Measurements from ENCODE around the gene PKMYT1. TPM values are rescaled to one million over a fixed set of nuclear protein-coding genes. Genes with fewer than 3 reads are reported as not detected.
A peak's percentile ranks its signal among the peaks of the same experiment; 100 is the strongest.

PKMYT1 gene
- total and polyA plus RNA-seq, 2 experiments from 2014 or later: 28.1 to 30.6 TPM

GRCh38 chr16:2927010-2927646, 53.1 kb downstream of the PKMYT1 start:
- Histone ChIP-seq H3K27me3 (no peaks in the 10 kb centered on the region), H3K27ac (no peak overlapping the region), H3K9me3 (ENCODE audit: low read depth) (no peaks in the 10 kb centered on the region), H3K4me3 (no peak overlapping the region), H3K4me1 (ENCODE audit: low read depth) (no peaks in the 10 kb centered on the region), H3K36me3 (no peaks in the 10 kb centered on the region)
- DNase-seq (ENCODE audit: low read depth in 1 of 2, low spot score in 1 of 2): peak; percentile 90 to 91
- TF ChIP-seq, protein P1, sequence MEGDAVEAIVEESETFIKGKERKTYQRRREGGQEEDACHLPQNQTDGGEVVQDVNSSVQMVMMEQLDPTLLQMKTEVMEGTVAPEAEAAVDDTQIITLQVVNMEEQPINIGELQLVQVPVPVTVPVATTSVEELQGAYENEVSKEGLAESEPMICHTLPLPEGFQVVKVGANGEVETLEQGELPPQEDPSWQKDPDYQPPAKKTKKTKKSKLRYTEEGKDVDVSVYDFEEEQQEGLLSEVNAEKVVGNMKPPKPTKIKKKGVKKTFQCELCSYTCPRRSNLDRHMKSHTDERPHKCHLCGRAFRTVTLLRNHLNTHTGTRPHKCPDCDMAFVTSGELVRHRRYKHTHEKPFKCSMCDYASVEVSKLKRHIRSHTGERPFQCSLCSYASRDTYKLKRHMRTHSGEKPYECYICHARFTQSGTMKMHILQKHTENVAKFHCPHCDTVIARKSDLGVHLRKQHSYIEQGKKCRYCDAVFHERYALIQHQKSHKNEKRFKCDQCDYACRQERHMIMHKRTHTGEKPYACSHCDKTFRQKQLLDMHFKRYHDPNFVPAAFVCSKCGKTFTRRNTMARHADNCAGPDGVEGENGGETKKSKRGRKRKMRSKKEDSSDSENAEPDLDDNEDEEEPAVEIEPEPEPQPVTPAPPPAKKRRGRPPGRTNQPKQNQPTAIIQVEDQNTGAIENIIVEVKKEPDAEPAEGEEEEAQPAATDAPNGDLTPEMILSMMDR (IDR thresholded peaks at IDR 0.05; ENCODE audit: low read depth, low read length): peak; percentile 92

GRCh38 chr16:2926650-2926999, 53.6 kb downstream of the PKMYT1 start:
- TF ChIP-seq, protein P1 (IDR thresholded peaks at IDR 0.05; ENCODE audit: low read depth, low read length): no peak
- no peak for DNase-seq (ENCODE audit: low read depth in 1 of 2, low spot score in 1 of 2)

DNA sequence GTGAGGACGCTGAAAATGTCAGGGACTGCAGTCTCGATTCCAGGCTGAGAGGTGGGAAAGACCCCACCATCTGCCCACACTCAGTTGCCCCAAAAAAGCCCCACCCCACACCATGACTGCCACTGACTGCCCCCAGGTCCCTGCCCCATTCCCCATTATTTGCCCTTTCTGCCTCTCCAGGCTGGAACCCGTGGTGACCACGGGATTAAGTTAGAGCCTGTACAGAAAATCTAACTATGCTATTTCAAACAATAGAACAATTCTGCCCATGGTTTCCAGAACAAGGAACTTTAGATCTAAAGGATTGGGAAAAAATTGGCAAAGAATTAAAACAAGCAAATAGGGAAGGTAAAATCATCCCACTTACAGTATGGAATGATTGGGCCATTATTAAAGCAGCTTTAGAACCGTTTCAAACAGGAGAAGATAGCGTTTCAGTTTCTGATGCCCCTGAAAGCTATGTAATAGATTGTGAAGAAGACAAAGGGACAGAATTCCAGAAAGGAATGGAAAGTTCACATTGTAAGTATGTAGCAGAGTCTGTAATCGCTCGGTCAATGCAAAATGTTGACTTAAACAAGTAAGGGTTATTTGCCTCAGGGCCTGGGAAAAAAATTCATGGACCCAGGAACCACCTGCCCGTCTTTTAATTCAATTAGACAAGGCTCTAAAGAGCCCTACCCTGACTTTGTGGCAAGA, 54.1 kb downstream of the PKMYT1 start:
- no peaks in the 10 kb centered on the region for H3K9me3 ChIP-seq (ENCODE audit: low read depth)
- H3K27me3 ChIP-seq: no peaks in the 10 kb centered on the region
- H3K4me3 ChIP-seq: no peak overlapping the region
- H3K27ac ChIP-seq: no peak overlapping the region
- DNase-seq (ENCODE audit: low read depth in 1 of 2, low spot score in 1 of 2): no peak
- TF ChIP-seq, protein P1 (IDR thresholded peaks at IDR 0.05; ENCODE audit: low read depth, low read length): no peak
- H3K4me1 ChIP-seq (ENCODE audit: low read depth): no peaks in the 10 kb centered on the region
- no peaks in the 10 kb centered on the region for H3K36me3 ChIP-seq

More at GRCh38 chr16:2926650-2926999, 53.6 kb downstream of the PKMYT1 start:
- no peaks in the 10 kb centered on the region for H3K36me3 ChIP-seq
- no peaks in the 10 kb centered on the region for H3K9me3 ChIP-seq (ENCODE audit: low read depth)
- H3K27ac ChIP-seq: no peak overlapping the region
- H3K4me3 ChIP-seq: no peak overlapping the region
- no peaks in the 10 kb centered on the region for H3K4me1 ChIP-seq (ENCODE audit: low read depth)
- no peaks in the 10 kb centered on the region for H3K27me3 ChIP-seq

DNA sequence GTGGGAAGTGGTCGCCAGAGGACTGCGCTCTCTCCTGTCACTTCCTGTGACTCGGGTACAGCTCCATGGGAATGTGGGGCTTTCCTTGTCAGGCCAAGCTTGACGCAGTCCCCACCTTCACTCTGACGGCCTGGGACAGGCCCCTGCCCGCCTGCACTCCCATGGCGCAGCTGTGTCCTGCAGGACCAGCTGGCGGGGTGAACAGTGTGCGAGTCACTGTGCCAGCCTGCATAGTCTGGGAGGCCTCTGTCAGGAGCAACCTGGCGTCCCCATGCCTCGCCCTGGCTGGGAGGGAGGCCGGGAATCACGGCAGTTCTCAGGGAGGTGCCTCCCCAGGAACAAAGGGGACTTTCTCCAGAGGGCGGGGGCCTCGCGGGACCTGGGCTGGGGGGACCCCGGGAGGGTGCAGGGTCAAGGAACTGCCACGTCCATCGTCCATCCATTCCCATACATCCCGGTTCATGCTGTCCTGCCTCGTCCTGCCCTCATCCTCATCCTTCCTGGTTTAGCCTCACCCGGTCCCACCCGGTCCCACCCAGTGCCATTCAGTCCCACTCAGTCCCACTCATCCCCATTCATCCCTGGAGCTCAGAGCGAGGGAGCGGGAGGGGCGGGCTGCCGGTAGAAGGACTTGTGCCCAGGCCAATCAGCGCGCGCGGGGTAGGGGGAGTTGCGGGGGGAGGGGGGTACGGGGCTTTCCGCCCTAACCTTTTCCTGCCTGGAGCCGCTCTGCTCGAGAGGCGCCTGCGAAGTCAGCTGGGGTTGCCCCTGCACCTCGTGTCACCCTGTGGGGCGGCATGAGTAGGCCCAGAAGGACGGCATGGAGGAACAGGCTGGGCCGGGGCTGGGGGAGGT, 55.1 kb downstream of the PKMYT1 start:
- Histone ChIP-seq H3K36me3 (no peaks in the 10 kb centered on the region), H3K4me1 (ENCODE audit: low read depth) (no peaks in the 10 kb centered on the region), H3K9me3 (ENCODE audit: low read depth) (no peaks in the 10 kb centered on the region), H3K4me3 (no peak overlapping the region), H3K27me3 (no peaks in the 10 kb centered on the region), H3K27ac (no peak overlapping the region)
- peak in 1 of 2 donors; percentile 39 for DNase-seq (ENCODE audit: low read depth in 1 of 2, low spot score in 1 of 2)
- TF ChIP-seq, protein P1 (IDR thresholded peaks at IDR 0.05; ENCODE audit: low read depth, low read length): no peak

DNA sequence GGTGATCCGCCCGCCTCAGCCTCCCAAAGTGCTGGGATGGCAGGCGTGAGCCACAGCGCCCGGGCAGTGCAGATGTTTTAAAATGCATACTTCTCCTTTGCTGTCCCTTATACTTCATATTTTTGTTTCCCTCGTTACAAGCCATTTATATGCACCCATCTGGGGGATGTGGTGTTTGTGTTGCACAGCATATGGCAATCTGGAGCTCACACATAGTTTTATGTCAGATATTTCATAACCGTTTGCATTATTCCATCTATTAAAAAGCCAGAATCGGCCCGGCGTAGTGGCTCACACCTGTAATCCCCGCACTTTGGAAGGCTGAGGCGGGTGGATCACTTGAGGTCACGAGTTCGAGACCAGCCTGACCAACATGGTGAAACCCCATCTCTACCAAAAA, 56.8 kb downstream of the PKMYT1 start:
- H3K27me3 ChIP-seq: no peaks in the 10 kb centered on the region
- H3K4me1 ChIP-seq (ENCODE audit: low read depth): no peaks in the 10 kb centered on the region
- H3K4me3 ChIP-seq: no peak overlapping the region
- DNase-seq (ENCODE audit: low read depth in 1 of 2, low spot score in 1 of 2): no peak
- H3K9me3 ChIP-seq (ENCODE audit: low read depth): no peaks in the 10 kb centered on the region
- TF ChIP-seq, protein P1 (IDR thresholded peaks at IDR 0.05; ENCODE audit: low read depth, low read length): no peak
- no peak overlapping the region for H3K27ac ChIP-seq
- H3K36me3 ChIP-seq: no peaks in the 10 kb centered on the region

Other genes starting within 250 kb of the PKMYT1 start
- gene SRRM2, start 227.8 kb downstream of the PKMYT1 start, total RNA-seq: 131 and 321 TPM in 2 replicates
- gene SRRM2, start 227.8 kb downstream of the PKMYT1 start, polyA plus RNA-seq: 592 and 734 TPM in 2 replicates
- 180 and 435 TPM in 2 replicates for gene ELOB, start 203.2 kb downstream of the PKMYT1 start, total RNA-seq
- 606 and 614 TPM in 2 replicates for gene ELOB, start 203.2 kb downstream of the PKMYT1 start, polyA plus RNA-seq
- gene PRSS33, start 192.9 kb downstream of the PKMYT1 start, total RNA-seq: not detected in 2 replicates
- gene PRSS33, start 192.9 kb downstream of the PKMYT1 start, polyA plus RNA-seq: not detected in 2 replicates
- gene PRSS41, start 182.0 kb downstream of the PKMYT1 start, total RNA-seq: not detected in 2 replicates
- gene PRSS41, start 182.0 kb downstream of the PKMYT1 start, polyA plus RNA-seq: not detected in 2 replicates
- not detected in 2 replicates for gene PRSS21, start 163.2 kb downstream of the PKMYT1 start, total RNA-seq
- gene PRSS21, start 163.2 kb downstream of the PKMYT1 start, polyA plus RNA-seq: not detected in 2 replicates
- gene ZG16B, start 150.1 kb downstream of the PKMYT1 start, total RNA-seq: not detected in 2 replicates
- gene ZG16B, start 150.1 kb downstream of the PKMYT1 start, polyA plus RNA-seq: not detected in 2 replicates
- not detected in 2 replicates for gene PRSS22, start 122.3 kb downstream of the PKMYT1 start, total RNA-seq
- gene PRSS22, start 122.3 kb downstream of the PKMYT1 start, polyA plus RNA-seq: not detected in 2 replicates
- gene FLYWCH2, start 97.2 kb downstream of the PKMYT1 start, total RNA-seq: 134 and 148 TPM in 2 replicates
- gene FLYWCH2, start 97.2 kb downstream of the PKMYT1 start, polyA plus RNA-seq: 59.2 and 66.1 TPM in 2 replicates
- 33.2 and 58.7 TPM in 2 replicates for gene FLYWCH1, start 68.5 kb downstream of the PKMYT1 start, total RNA-seq
- gene FLYWCH1, start 68.5 kb downstream of the PKMYT1 start, polyA plus RNA-seq: 34.7 and 41.1 TPM in 2 replicates
- 2.6 and 3.9 TPM in 2 replicates for gene KREMEN2, start 16.2 kb downstream of the PKMYT1 start, total RNA-seq
- 1.3 and 2.5 TPM in 2 replicates for gene KREMEN2, start 16.2 kb downstream of the PKMYT1 start, polyA plus RNA-seq
- gene PAQR4, start 11.1 kb downstream of the PKMYT1 start, total RNA-seq: 3.1 and 9.9 TPM in 2 replicates
- gene PAQR4, start 11.1 kb downstream of the PKMYT1 start, polyA plus RNA-seq: 3.9 and 11.0 TPM in 2 replicates
- gene CLDN9, start 32.5 kb upstream of the PKMYT1 start, total RNA-seq: 3.2 and 6.3 TPM in 2 replicates
- 8.4 and 8.5 TPM in 2 replicates for gene CLDN9, start 32.5 kb upstream of the PKMYT1 start, polyA plus RNA-seq
- gene CLDN6, start 37.7 kb upstream of the PKMYT1 start, total RNA-seq: 148 and 210 TPM in 2 replicates
- gene CLDN6, start 37.7 kb upstream of the PKMYT1 start, polyA plus RNA-seq: 244 and 344 TPM in 2 replicates
- 115 and 122 TPM in 2 replicates for gene TNFRSF12A, start 39.9 kb upstream of the PKMYT1 start, total RNA-seq
- 106 and 142 TPM in 2 replicates for gene TNFRSF12A, start 39.9 kb upstream of the PKMYT1 start, polyA plus RNA-seq
- gene HCFC1R1, start 43.5 kb upstream of the PKMYT1 start, total RNA-seq: 48.3 and 50.8 TPM in 2 replicates
- gene HCFC1R1, start 43.5 kb upstream of the PKMYT1 start, polyA plus RNA-seq: 109 and 140 TPM in 2 replicates
- 34.8 and 36.9 TPM in 2 replicates for gene THOC6, start 43.6 kb upstream of the PKMYT1 start, total RNA-seq
- gene THOC6, start 43.6 kb upstream of the PKMYT1 start, polyA plus RNA-seq: 61.3 and 65.7 TPM in 2 replicates
- gene BICDL2, start 56.5 kb upstream of the PKMYT1 start, total RNA-seq: not detected in 2 replicates
- 0.19 TPM in 1 of 2 replicates, not detected in the other for gene BICDL2, start 56.5 kb upstream of the PKMYT1 start, polyA plus RNA-seq
- gene MMP25, start 66.1 kb upstream of the PKMYT1 start, total RNA-seq: 0.03 TPM in 1 of 2 replicates, not detected in the other
- 4.3 and 5.8 TPM in 2 replicates for gene MMP25, start 66.1 kb upstream of the PKMYT1 start, polyA plus RNA-seq
- 0.66 TPM in 1 of 2 replicates, not detected in the other for gene IL32, start 85.2 kb upstream of the PKMYT1 start, total RNA-seq
- gene IL32, start 85.2 kb upstream of the PKMYT1 start, polyA plus RNA-seq: 0.35 TPM in 1 of 2 replicates, not detected in the other
- 0.42 and 0.78 TPM in 2 replicates for gene ZSCAN10, start 118.8 kb upstream of the PKMYT1 start, total RNA-seq
- 0.74 TPM in 1 of 2 replicates, not detected in the other for gene ZSCAN10, start 118.8 kb upstream of the PKMYT1 start, polyA plus RNA-seq
- gene ZNF205, start 132.1 kb upstream of the PKMYT1 start, total RNA-seq: 26.7 and 37.3 TPM in 2 replicates
- gene ZNF205, start 132.1 kb upstream of the PKMYT1 start, polyA plus RNA-seq: 13.2 and 14.4 TPM in 2 replicates
- 7.5 and 8.4 TPM in 2 replicates for gene ZNF213, start 154.6 kb upstream of the PKMYT1 start, total RNA-seq
- 10.1 and 13.6 TPM in 2 replicates for gene ZNF213, start 154.6 kb upstream of the PKMYT1 start, polyA plus RNA-seq
- not detected in 2 replicates for gene OR1F1, start 207.8 kb upstream of the PKMYT1 start, total RNA-seq
- not detected in 2 replicates for gene OR1F1, start 207.8 kb upstream of the PKMYT1 start, polyA plus RNA-seq